ENCODE results near the gene NALCN. TPM values are rescaled to one million over a fixed set of nuclear protein-coding genes. Genes with fewer than 3 reads are reported as not detected.

NALCN gene
- total and polyA plus RNA-seq, 2 experiments from 2014 or later = 0.50 to 0.87 TPM

DNA sequence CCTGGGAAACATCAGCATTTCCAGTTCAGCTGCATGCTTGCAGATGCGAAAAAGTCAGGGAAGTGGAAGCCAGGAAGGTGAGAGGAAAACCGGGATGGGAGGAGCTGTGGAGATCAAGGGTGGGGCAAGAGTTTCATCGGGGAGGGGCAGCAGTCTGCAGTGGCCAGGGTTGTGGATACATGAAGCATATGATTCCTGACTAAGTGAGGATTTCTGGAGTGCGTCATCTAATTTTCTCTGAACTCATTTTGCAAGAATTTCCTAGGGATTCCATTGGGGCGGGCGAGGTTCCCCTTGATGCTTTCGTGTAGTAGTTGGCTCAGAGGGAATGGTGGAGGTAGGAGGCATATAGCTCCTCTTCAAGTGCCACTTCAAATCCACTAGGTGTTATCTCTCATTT, 397.6 kb downstream of the NALCN start:
- peaks cover 5% of the 10 kb centered on the region for H3K4me1 Mint-ChIP-seq
- H3K4me3 ChIP-seq = no peak overlapping the region
- H3K9me3 Mint-ChIP-seq = no peaks in the 10 kb centered on the region; the same call in 2 of the 3 replicates
- H3K4me2 ChIP-seq = no peak overlapping the region
- H2AFZ ChIP-seq = no peak overlapping the region
- H4K20me1 ChIP-seq (replicated peaks; ENCODE audit: insufficient read depth) = no peaks in the 10 kb centered on the region
- peaks cover 23% of the 10 kb centered on the region; the same call in 1 of the 2 replicates for H3K9me2 ChIP-seq (ENCODE audit: insufficient read depth)
- H3K4me3 Mint-ChIP-seq = no peak overlapping the region
- no peak overlapping the region for H3K27ac ChIP-seq (ENCODE audit: low read depth)
- no peak for TF ChIP-seq STAT1 (IDR thresholded peaks at IDR 0.05; ENCODE audit: unreplicated experiment)
- TF ChIP-seq CREB1 (CRISPR knock-in tag; IDR thresholded peaks at IDR 0.05; ENCODE audit: low read depth) = no peak
- TF ChIP-seq ZNF114 (CRISPR knock-in tag; IDR thresholded peaks at IDR 0.05) = no peak
- TF ChIP-seq, protein P1, sequence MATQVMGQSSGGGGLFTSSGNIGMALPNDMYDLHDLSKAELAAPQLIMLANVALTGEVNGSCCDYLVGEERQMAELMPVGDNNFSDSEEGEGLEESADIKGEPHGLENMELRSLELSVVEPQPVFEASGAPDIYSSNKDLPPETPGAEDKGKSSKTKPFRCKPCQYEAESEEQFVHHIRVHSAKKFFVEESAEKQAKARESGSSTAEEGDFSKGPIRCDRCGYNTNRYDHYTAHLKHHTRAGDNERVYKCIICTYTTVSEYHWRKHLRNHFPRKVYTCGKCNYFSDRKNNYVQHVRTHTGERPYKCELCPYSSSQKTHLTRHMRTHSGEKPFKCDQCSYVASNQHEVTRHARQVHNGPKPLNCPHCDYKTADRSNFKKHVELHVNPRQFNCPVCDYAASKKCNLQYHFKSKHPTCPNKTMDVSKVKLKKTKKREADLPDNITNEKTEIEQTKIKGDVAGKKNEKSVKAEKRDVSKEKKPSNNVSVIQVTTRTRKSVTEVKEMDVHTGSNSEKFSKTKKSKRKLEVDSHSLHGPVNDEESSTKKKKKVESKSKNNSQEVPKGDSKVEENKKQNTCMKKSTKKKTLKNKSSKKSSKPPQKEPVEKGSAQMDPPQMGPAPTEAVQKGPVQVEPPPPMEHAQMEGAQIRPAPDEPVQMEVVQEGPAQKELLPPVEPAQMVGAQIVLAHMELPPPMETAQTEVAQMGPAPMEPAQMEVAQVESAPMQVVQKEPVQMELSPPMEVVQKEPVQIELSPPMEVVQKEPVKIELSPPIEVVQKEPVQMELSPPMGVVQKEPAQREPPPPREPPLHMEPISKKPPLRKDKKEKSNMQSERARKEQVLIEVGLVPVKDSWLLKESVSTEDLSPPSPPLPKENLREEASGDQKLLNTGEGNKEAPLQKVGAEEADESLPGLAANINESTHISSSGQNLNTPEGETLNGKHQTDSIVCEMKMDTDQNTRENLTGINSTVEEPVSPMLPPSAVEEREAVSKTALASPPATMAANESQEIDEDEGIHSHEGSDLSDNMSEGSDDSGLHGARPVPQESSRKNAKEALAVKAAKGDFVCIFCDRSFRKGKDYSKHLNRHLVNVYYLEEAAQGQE (IDR thresholded peaks at IDR 0.05; ENCODE audit: unreplicated experiment) = no peak
- TF ChIP-seq, protein P2, sequence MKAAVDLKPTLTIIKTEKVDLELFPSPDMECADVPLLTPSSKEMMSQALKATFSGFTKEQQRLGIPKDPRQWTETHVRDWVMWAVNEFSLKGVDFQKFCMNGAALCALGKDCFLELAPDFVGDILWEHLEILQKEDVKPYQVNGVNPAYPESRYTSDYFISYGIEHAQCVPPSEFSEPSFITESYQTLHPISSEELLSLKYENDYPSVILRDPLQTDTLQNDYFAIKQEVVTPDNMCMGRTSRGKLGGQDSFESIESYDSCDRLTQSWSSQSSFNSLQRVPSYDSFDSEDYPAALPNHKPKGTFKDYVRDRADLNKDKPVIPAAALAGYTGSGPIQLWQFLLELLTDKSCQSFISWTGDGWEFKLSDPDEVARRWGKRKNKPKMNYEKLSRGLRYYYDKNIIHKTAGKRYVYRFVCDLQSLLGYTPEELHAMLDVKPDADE (IDR thresholded peaks at IDR 0.05) = no peak
- TF ChIP-seq, protein P3, sequence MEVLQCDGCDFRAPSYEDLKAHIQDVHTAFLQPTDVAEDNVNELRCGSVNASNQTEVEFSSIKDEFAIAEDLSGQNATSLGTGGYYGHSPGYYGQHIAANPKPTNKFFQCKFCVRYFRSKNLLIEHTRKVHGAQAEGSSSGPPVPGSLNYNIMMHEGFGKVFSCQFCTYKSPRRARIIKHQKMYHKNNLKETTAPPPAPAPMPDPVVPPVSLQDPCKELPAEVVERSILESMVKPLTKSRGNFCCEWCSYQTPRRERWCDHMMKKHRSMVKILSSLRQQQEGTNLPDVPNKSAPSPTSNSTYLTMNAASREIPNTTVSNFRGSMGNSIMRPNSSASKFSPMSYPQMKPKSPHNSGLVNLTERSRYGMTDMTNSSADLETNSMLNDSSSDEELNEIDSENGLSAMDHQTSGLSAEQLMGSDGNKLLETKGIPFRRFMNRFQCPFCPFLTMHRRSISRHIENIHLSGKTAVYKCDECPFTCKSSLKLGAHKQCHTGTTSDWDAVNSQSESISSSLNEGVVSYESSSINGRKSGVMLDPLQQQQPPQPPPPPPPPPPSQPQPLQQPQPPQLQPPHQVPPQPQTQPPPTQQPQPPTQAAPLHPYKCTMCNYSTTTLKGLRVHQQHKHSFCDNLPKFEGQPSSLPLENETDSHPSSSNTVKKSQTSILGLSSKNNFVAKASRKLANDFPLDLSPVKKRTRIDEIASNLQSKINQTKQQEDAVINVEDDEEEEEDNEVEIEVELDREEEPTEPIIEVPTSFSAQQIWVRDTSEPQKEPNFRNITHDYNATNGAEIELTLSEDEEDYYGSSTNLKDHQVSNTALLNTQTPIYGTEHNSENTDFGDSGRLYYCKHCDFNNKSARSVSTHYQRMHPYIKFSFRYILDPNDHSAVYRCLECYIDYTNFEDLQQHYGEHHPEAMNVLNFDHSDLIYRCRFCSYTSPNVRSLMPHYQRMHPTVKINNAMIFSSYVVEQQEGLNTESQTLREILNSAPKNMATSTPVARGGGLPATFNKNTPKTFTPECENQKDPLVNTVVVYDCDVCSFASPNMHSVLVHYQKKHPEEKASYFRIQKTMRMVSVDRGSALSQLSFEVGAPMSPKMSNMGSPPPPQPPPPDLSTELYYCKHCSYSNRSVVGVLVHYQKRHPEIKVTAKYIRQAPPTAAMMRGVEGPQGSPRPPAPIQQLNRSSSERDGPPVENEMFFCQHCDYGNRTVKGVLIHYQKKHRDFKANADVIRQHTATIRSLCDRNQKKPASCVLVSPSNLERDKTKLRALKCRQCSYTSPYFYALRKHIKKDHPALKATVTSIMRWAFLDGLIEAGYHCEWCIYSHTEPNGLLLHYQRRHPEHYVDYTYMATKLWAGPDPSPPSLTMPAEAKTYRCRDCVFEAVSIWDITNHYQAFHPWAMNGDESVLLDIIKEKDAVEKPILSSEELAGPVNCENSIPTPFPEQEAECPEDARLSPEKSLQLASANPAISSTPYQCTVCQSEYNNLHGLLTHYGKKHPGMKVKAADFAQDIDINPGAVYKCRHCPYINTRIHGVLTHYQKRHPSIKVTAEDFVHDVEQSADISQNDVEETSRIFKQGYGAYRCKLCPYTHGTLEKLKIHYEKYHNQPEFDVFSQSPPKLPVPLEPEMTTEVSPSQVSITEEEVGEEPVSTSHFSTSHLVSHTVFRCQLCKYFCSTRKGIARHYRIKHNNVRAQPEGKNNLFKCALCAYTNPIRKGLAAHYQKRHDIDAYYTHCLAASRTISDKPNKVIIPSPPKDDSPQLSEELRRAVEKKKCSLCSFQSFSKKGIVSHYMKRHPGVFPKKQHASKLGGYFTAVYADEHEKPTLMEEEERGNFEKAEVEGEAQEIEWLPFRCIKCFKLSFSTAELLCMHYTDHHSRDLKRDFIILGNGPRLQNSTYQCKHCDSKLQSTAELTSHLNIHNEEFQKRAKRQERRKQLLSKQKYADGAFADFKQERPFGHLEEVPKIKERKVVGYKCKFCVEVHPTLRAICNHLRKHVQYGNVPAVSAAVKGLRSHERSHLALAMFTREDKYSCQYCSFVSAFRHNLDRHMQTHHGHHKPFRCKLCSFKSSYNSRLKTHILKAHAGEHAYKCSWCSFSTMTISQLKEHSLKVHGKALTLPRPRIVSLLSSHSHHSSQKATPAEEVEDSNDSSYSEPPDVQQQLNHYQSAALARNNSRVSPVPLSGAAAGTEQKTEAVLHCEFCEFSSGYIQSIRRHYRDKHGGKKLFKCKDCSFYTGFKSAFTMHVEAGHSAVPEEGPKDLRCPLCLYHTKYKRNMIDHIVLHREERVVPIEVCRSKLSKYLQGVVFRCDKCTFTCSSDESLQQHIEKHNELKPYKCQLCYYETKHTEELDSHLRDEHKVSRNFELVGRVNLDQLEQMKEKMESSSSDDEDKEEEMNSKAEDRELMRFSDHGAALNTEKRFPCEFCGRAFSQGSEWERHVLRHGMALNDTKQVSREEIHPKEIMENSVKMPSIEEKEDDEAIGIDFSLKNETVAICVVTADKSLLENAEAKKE (CRISPR knock-in tag; IDR thresholded peaks at IDR 0.05) = no peak
- no peak for TF ChIP-seq NANOG (IDR thresholded peaks at IDR 0.05; ENCODE audit: borderline replicate concordance)
- no peak for TF ChIP-seq JUNB (IDR thresholded peaks at IDR 0.05; ENCODE audit: unreplicated experiment)
- no peak for TF ChIP-seq POLR2AphosphoS5 (IDR thresholded peaks at IDR 0.05; ENCODE audit: low read depth)
- no peak for TF ChIP-seq EZH2phosphoT487 (IDR thresholded peaks at IDR 0.05; ENCODE audit: unreplicated experiment)
- TF ChIP-seq ZNF331 (CRISPR knock-in tag; IDR thresholded peaks at IDR 0.05; ENCODE audit: low read depth) = no peak
- TF ChIP-seq, protein P4, sequence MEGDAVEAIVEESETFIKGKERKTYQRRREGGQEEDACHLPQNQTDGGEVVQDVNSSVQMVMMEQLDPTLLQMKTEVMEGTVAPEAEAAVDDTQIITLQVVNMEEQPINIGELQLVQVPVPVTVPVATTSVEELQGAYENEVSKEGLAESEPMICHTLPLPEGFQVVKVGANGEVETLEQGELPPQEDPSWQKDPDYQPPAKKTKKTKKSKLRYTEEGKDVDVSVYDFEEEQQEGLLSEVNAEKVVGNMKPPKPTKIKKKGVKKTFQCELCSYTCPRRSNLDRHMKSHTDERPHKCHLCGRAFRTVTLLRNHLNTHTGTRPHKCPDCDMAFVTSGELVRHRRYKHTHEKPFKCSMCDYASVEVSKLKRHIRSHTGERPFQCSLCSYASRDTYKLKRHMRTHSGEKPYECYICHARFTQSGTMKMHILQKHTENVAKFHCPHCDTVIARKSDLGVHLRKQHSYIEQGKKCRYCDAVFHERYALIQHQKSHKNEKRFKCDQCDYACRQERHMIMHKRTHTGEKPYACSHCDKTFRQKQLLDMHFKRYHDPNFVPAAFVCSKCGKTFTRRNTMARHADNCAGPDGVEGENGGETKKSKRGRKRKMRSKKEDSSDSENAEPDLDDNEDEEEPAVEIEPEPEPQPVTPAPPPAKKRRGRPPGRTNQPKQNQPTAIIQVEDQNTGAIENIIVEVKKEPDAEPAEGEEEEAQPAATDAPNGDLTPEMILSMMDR (conservative IDR thresholded peaks at IDR 0.05; ENCODE audit: low read depth in 2 of 2) = no peak
- no peak overlapping the region; the same call in 1 of the 2 replicates for H3K27ac Mint-ChIP-seq
- no peaks in the 10 kb centered on the region for H3F3A ChIP-seq (replicated peaks; ENCODE audit: low read depth)
- H3K27me3 ChIP-seq (ENCODE audit: insufficient read depth) = no peaks in the 10 kb centered on the region
- DNase-seq (ENCODE audit: low spot score) (no peak), ATAC-seq (no peak)
- H3K4me1 ChIP-seq (ENCODE audit: insufficient read depth) = no peaks in the 10 kb centered on the region
- no peaks in the 10 kb centered on the region for H3K36me3 ChIP-seq (ENCODE audit: insufficient read depth)
- H3K36me3 Mint-ChIP-seq (ENCODE audit: low read depth) = no peaks in the 10 kb centered on the region
- H3K79me2 ChIP-seq (replicated peaks; ENCODE audit: insufficient read depth) = no peaks in the 10 kb centered on the region
- H3K27me3 Mint-ChIP-seq (ENCODE audit: insufficient read depth, low read depth, poor library complexity) = peaks cover 3% of the 10 kb centered on the region
